ENCODE measurements around the gene GPC5.

Gene GPC5

GRCh38 chr13:91904597-91904996 is 506.2 kb downstream of the GPC5 start:
- DNase-seq: no peak

- no peak for DNase-seq
Observed at GRCh38 chr13:91907398-91907797, 509.0 kb downstream of the GPC5 start.

GRCh38 chr13:91909617-91910016 is 511.2 kb downstream of the GPC5 start:
- no peak for DNase-seq

GRCh38 chr13:91922969-91923592 is 524.7 kb downstream of the GPC5 start:
- no peak for DNase-seq

DNA sequence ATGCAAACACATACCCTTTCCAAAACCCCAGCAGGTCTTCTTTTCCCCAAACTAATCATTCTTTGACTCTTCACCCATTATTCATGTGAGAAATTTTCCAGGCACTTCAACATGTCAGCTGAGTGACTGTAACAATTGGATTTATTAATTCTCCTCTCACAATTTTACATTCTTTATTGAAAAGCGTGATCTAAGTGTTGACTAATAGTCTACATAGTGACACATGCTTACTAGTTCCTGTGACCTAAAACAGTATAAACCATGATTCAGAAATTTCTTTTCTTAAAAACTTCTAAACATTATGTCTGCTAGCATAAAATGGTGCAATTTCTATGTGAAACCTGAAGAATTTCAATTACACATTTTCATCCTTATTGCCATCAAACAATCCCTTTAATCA is 532.3 kb downstream of the GPC5 start:
- DNase-seq: no peak

- no peak for DNase-seq
Observed at GRCh38 chr13:91934354-91934753, 535.9 kb downstream of the GPC5 start.

- no peak for DNase-seq
Observed at GRCh38 chr13:91946498-91947070, 548.2 kb downstream of the GPC5 start.

DNA sequence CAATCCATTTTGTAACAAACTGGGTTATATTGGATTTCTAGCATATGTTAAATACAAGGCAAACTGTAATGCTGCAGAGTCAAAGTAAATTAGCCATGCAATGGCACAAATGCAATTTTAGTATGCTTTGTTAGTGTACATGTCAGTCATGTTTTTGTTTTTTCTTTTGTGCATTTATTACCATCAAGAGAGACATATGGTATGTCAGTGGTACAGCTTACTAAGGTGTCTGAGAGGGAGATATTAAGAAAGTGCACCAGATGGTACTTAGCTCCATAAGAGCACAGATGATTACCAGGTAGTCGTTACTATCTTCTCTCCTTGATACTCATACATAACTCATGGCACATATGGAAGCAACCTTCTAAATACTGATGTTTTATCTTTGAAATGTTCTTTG is 550.3 kb downstream of the GPC5 start:
- DNase-seq: no peak

DNA sequence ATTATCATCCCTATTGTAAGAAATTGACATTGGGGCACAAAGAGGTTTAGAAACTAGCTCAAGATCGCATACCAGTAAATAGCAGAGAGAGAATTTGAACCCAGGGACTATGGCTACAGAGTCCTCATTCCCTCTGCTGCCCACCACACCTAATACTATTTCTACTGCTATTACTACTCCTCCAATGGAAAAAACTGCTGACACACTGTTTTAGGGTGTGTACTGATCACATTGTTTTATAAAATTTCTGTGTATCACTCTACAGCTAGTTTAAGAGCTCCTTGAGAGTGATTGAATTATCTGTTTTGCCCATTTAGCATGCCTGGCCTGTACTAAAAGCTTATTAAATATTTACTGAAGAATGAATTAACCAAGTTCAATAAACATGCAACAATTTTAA is 552.4 kb downstream of the GPC5 start:
- no peak for DNase-seq

- DNase-seq: no peak
Observed at GRCh38 chr13:91955546-91956355, 557.3 kb downstream of the GPC5 start.

DNA sequence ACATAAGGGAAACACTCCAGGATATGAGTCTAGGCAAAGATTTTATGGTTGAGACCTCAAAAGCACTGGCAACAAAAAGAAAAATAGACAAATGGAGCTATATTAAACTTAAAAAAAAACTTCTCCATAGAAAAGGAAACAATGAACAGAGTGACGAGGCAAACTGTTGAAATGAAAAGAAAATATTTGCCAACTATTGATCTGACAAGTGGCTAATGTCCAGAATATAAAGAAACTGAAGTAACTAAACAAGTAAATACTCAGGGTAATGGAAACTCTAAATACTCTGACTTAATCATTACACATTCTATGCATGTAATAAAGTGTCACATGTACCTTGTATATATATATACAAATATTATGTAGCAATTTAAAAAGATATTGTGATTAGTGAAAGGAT is 562.5 kb downstream of the GPC5 start:
- no peak for DNase-seq

DNA sequence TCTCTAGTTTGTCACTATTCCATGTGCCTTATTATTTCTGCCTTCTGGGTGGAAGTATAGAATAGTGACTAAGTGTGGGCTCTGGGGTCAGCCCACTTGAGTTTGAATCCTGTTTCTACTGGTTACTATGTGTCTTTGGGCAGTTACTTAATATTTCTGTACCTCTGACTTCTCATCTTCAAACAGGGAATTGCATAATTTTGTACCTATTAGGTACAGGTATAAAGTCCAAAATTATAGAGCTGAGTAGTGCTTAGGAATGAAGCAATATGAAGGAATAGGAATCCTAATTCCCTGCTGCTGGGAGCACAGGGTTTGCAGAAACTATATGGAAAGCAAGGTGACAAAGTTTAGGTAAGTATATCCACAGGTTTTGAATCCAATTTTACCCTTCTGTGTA is 564.5 kb downstream of the GPC5 start:
- DNase-seq: no peak

DNA sequence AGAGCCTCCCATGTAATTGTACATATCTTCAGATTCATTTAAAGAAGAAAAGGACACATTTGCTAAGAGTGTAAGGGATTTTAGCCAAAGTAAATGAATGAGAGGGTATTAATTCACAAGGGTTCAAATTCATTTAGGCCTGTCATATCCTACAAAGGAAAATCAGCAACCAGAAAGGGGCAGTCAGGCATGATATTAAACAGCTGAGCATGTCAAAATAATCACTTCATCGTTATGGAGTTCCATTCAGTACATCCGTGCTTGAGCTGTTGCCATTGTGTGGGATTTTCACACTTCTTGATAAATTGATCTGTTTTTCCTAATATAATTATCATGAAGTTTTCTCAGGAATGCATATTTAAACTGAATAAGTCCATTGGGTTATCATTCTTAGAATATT is 567.1 kb downstream of the GPC5 start:
- DNase-seq: no peak

GRCh38 chr13:91978571-91978970 is 580.1 kb downstream of the GPC5 start:
- no peak for DNase-seq

- DNase-seq: no peak
Observed at GRCh38 chr13:91986761-91987483, 588.5 kb downstream of the GPC5 start.

DNA sequence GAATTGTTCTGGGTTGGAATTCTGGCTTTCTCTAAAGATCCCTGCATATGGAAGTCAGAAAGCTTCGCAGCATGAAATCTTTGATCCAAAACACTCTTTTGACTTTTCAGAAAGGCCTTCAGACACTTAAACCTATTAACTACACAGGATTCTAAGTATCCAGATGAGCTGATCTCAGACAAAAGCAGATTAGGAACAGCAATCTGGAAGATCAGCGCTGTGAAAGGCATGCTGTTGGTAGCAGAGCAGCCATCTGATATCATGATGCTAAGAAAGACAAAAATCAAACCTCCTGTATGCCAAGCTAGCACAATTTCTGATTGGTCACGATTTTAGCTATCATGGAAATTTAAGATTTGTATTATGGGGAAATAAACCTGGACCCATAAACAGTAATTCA is 589.9 kb downstream of the GPC5 start:
- no peak for DNase-seq

DNA sequence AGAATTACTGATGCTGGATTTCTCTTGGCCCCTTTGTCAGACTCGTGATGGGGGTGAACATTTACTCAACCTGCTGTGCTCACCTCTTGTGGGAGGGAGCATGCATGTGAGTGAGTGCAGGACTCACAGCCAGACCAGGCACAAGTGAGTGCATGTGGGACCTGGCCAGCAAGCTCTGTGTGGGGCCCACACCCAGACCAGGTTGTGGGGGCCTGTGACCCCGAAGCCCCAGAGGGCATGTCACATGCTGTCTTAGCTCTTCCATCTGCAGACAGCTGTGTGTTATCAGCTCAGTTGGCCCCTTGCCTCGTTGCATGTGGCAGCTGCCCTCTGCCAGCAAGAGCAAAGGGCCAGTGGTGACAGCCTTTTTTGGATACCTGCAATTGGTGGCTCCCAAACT is 614.4 kb downstream of the GPC5 start:
- no peak for DNase-seq

- DNase-seq: no peak
Observed at GRCh38 chr13:92017737-92018136, 619.3 kb downstream of the GPC5 start.

- DNase-seq: no peak
Observed at GRCh38 chr13:92028695-92029094, 630.3 kb downstream of the GPC5 start.

DNA sequence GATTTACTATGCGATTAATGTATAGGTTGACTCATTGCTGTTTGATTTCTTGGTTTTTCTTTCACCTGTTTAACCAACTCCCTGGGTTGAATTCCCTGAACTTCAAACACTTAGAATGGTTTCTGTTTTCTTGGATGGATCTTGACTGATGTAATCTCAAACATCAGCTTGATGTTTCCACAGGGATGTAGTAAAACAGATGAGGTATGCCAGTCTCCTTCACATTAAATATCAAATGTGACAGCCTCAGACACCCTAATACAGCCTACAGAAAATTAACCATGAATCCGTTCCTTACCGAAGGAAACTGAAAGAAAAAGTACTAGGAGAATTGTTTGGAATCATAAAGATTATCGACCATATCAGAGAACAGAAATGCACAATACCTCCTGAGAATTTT is 631.2 kb downstream of the GPC5 start:
- DNase-seq: no peak

GRCh38 chr13:92038905-92039304 is 640.5 kb downstream of the GPC5 start:
- no peak for DNase-seq

GRCh38 chr13:92042522-92042921 is 644.1 kb downstream of the GPC5 start:
- no peak for DNase-seq

DNA sequence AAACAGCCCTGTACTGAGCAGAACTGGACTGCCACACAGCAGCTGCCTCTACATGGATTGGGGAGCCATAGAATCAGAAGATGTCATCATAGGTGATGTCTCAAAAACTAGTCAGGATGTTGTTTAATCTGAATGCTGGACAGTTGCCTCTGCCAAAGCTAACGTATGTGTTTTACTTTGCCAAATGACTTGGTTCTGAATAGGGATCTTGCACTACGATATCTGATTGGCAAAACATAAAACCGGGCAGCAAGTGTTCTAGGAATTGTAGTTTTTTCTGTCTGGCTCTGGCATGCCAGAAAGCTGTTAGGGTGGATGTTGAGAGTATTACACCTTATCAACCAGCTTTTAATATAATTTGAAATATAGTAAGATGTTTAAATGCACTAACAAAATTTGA is 645.9 kb downstream of the GPC5 start:
- DNase-seq: no peak

- DNase-seq: no peak
Observed at GRCh38 chr13:92054389-92054788, 656.0 kb downstream of the GPC5 start.

Measured in CD4-positive, alpha-beta T cell treated with Interferon gamma for 1 hour (primary cell).